Keratinocyte (primary cell): Measurements from ENCODE around the gene WRNIP1. TPM values are rescaled to one million over a fixed set of nuclear protein-coding genes. Genes with fewer than 3 reads are reported as not detected.

Experiments used
- DNase-seq: peaks from one replicate; pipeline ENCODE4 v3.0.0-alpha.2; 2011; ENCODE audit warnings: low read depth, missing footprints, low spot score
- FAIRE-seq: peaks from 2 replicates; lab custom pipeline; 2011; peaks lifted over from hg19 to GRCh38; lab: Jason Lieb, UNC
- H2AFZ ChIP-seq: 2 replicates; pipeline ENCODE4 v1.6.0; 2012; ENCODE audit warnings: low read length, control low read depth, inconsistent platforms; ENCODE audit not compliant: control insufficient read depth
- H3K27ac ChIP-seq: 2 replicates; pipeline ENCODE4 v1.5.1; 2011; ENCODE audit warnings: low read length; ENCODE audit not compliant: control insufficient read depth, insufficient read depth
- H3K27me3 ChIP-seq: 3 replicates; pipeline ENCODE4 v1.6.0; 2011; ENCODE audit warnings: low read length; ENCODE audit not compliant: control insufficient read depth, insufficient read depth; ENCODE audit errors: extremely low read depth
- H3K36me3 ChIP-seq, 2 experiments: 2 replicates in 1 of 2; 3 replicates in 1 of 2; pipeline ENCODE4 v1.5.1; 2011; ENCODE audit warnings: low read length in 2 of 2, mild to moderate bottlenecking in 1 of 2; ENCODE audit not compliant: control insufficient read depth in 2 of 2, insufficient read depth in 2 of 2; ENCODE audit errors: extremely low read depth in 1 of 2
- H3K4me1 ChIP-seq: 3 replicates; pipeline ENCODE4 v1.5.1; 2011; ENCODE audit warnings: low read length; ENCODE audit not compliant: control insufficient read depth, insufficient read depth; ENCODE audit errors: extremely low read depth
- H3K4me2 ChIP-seq: 3 replicates; pipeline ENCODE4 v1.6.0; 2011; ENCODE audit warnings: low read depth, low read length; ENCODE audit not compliant: control insufficient read depth, insufficient read depth; ENCODE audit errors: extremely low read depth
- H3K4me3 ChIP-seq, 3 experiments: fragments of 200-600 bp in 1 of 3; sonication (generic) in 1 of 3; 2 replicates in 2 of 3; 3 replicates in 1 of 3; pipeline ENCODE4 v1.5.1; 2011 to 2016; ENCODE audit warnings: low read length in 3 of 3, mild to moderate bottlenecking in 3 of 3, control low read depth in 2 of 3, inconsistent platforms in 1 of 3, low read depth in 1 of 3, mixed read lengths in 1 of 3, mixed run types in 1 of 3, moderate library complexity in 1 of 3; ENCODE audit not compliant: control insufficient read depth in 2 of 3, insufficient read depth in 2 of 3; ENCODE audit errors: extremely low read depth in 1 of 3
- H3K79me2 ChIP-seq: 2 replicates; pipeline ENCODE4 v1.6.0; 2012; ENCODE audit warnings: low read length; ENCODE audit not compliant: control insufficient read depth, insufficient read depth
- H3K9ac ChIP-seq: 3 replicates; pipeline ENCODE4 v1.6.0; 2011; ENCODE audit warnings: low read length; ENCODE audit not compliant: control insufficient read depth, insufficient read depth; ENCODE audit errors: extremely low read depth
- H3K9me1 ChIP-seq: 3 replicates; pipeline ENCODE4 v1.6.0; 2011; ENCODE audit warnings: low read length; ENCODE audit not compliant: control insufficient read depth, insufficient read depth; ENCODE audit errors: extremely low read depth
- H3K9me3 ChIP-seq: 2 replicates; pipeline ENCODE4 v1.5.1; 2012; ENCODE audit warnings: low read depth, low read length; ENCODE audit not compliant: control insufficient read depth
- H4K20me1 ChIP-seq: 3 replicates; pipeline ENCODE4 v1.6.0; 2011; ENCODE audit warnings: low read length; ENCODE audit not compliant: control insufficient read depth, insufficient read depth; ENCODE audit errors: extremely low read depth
- CTCF ChIP-seq, 3 experiments: IDR thresholded peaks in 1 of 3; conservative IDR thresholded peaks in 1 of 3; optimal IDR thresholded peaks in 1 of 3; 2 replicates in 2 of 3; 3 replicates in 1 of 3; pipeline versions ENCODE3 to v1.5.1; 2011; ENCODE audit warnings: low read length in 3 of 3, mild to moderate bottlenecking in 3 of 3, moderate library complexity in 2 of 3, control low read depth in 1 of 3, inconsistent platforms in 1 of 3; ENCODE audit not compliant: insufficient read depth in 2 of 3; ENCODE audit errors: extremely low read depth in 1 of 3
- EZH2 ChIP-seq: IDR thresholded peaks from one replicate; pipeline ENCODE4 v1.6.1; 2012; ENCODE audit warnings: inconsistent platforms, mild to moderate bottlenecking, low read length, moderate library complexity
- dilution Hi-C: fragments of 300-500 bp; cut with MboI; formaldehyde crosslinking; loops from one replicate; pipeline ENCODE4 v1.7.0; 2020; ENCODE audit warnings: low sequenced_read_pairs; ENCODE audit not compliant: extremely low pct_ligation_motif_present
- polyA plus RNA-seq, 5 experiments: library from polyadenylated mRNA; depleted of rRNA in 3 of 5; stranded (reverse) in 3 of 5; stranded (forward) in 1 of 5; unstranded in 1 of 5; fragments of >200 nt; gene quantifications; 1 replicate in 1 of 5; 2 replicates in 3 of 5; 3 replicates in 1 of 5; pipeline versions ENCODE4 v1.2.1 to v1.2.3, GENCODE V29; 2011 to 2012; ENCODE audit warnings: missing spikeins in 2 of 5, low read depth in 1 of 5, low replicate concordance in 1 of 5

WRNIP1 gene
- polyA plus RNA-seq, 1 donor (not counting 4 experiments of a cell fraction or from before 2014, with no cell fraction given): 52.3 TPM

GRCh38 chr6:2793534-2794151, 28.4 kb downstream of the WRNIP1 start:
- dilution Hi-C loops: no loop called here
- DNase-seq (peak; percentile 89), FAIRE-seq (peak; percentile 78)
- H3K27ac ChIP-seq: peak overlapping the region; percentile 97
- H3K27me3 ChIP-seq: no peaks in the 10 kb centered on the region
- TF ChIP-seq EZH2 (no peak), CTCF (optimal IDR thresholded peaks at IDR 0.05 in 1 of 3, IDR thresholded peaks at IDR 0.05 in 1 of 3, conservative IDR thresholded peaks at IDR 0.05 in 1 of 3; ENCODE audit: extremely low read depth in 1 of 3, insufficient read depth in 2 of 3, low read length in 3 of 3) (no peak)
- H4K20me1 ChIP-seq: no peaks in the 10 kb centered on the region
- H2AFZ ChIP-seq: no peak overlapping the region
- no peaks in the 10 kb centered on the region for H3K36me3 ChIP-seq
- H3K9me3 ChIP-seq: no peaks in the 10 kb centered on the region
- no peaks in the 10 kb centered on the region for H3K79me2 ChIP-seq
- H3K9me1 ChIP-seq: no peaks in the 10 kb centered on the region
- peak overlapping the region; percentile 77 for H3K9ac ChIP-seq
- H3K4me3 ChIP-seq: no peak overlapping the region
- H3K4me1 ChIP-seq: peaks cover 31% of the 10 kb centered on the region
- H3K4me2 ChIP-seq: peak overlapping the region; percentile 53

DNA sequence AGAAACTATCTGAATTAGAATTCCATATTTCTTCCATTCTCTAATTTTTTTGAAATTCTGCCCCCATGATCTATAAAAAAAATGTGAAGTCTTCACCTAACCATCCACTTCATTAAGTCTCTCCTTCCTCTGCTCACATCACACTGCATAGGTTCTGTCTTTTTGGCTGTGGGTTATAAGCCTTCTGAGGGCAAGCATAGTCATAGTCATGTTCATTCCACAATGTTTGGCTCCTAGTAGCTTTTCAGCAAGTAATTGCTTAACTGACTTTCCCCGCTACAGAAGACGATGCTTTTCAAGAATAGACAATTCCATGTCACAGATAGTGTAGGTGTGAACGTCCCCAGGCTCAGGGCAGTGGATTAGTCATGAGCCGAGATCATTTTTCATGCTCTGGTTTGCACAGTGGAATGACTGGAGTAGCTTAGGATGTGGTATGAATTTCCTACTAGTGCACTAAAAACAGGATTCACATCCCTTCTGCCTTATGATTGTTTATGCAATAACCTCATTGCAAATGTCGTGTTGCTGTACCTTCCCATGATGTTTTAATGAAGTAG, 29.1 kb downstream of the WRNIP1 start:
- Histone ChIP-seq H4K20me1 (no peaks in the 10 kb centered on the region), H3K79me2 (no peaks in the 10 kb centered on the region), H2AFZ (no peak overlapping the region), H3K9me3 (no peaks in the 10 kb centered on the region), H3K4me3 (no peak overlapping the region), H3K27ac (peak overlapping the region; percentile 97), H3K27me3 (no peaks in the 10 kb centered on the region), H3K4me1 (peaks cover 28% of the 10 kb centered on the region), H3K9me1 (no peaks in the 10 kb centered on the region), H3K4me2 (peak overlapping the region; percentile 53), H3K36me3 (no peaks in the 10 kb centered on the region), H3K9ac (peak overlapping the region; percentile 77)
- FAIRE-seq: peak; percentile 74
- TF ChIP-seq EZH2: no peak
- DNase-seq: no peak
- dilution Hi-C loops: no loop called here
